ENCODE results near the gene AP2B1.

DNA sequence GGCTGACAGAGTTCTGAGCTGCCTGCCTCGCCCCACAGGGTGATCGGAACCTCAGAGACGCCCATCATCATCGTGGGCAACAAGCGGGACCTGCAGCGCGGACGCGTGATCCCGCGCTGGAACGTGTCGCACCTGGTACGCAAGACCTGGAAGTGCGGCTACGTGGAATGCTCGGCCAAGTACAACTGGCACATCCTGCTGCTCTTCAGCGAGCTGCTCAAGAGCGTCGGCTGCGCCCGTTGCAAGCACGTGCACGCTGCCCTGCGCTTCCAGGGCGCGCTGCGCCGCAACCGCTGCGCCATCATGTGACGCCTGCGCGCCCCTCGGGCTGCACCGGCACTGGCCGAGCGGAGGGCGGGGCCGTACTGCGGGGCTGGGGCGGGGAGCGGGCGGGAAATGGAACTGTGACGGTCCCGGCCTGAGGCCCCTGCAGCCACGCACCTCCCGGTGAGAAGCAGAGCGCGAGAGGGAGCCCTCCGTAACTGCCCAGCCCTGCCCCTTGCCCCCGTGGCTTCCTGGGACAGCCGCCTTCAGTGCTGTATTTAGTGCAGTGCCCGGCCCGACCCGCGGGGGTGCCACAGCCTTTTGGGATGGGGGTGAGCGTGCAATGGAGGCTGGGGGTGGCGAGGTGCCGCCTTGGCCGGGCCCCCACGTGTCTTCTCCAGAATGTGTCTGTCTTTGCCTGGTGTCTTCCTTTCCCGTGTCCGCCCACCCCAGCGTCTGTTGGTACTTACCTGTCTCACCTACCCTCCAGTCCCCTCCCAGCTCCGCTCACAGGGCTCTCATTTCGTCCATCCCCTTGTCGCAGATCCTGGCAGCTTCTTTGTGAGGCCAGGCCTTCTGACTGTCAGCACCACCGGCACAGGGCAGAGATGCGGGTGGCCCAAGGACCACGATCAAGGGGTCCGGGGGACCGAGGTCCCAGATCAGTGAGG, 154.1 kb downstream of the AP2B1 start:
- TF ChIP-seq, protein P1, sequence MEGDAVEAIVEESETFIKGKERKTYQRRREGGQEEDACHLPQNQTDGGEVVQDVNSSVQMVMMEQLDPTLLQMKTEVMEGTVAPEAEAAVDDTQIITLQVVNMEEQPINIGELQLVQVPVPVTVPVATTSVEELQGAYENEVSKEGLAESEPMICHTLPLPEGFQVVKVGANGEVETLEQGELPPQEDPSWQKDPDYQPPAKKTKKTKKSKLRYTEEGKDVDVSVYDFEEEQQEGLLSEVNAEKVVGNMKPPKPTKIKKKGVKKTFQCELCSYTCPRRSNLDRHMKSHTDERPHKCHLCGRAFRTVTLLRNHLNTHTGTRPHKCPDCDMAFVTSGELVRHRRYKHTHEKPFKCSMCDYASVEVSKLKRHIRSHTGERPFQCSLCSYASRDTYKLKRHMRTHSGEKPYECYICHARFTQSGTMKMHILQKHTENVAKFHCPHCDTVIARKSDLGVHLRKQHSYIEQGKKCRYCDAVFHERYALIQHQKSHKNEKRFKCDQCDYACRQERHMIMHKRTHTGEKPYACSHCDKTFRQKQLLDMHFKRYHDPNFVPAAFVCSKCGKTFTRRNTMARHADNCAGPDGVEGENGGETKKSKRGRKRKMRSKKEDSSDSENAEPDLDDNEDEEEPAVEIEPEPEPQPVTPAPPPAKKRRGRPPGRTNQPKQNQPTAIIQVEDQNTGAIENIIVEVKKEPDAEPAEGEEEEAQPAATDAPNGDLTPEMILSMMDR (IDR thresholded peaks at IDR 0.05): no peak
- TF ChIP-seq POLR2A (IDR thresholded peaks at IDR 0.05): no peak

All from body of pancreas (tissue), 4 donors.